Effector memory CD8-positive, alpha-beta T cell (primary cell): Measurements from ENCODE around the gene VWF.
"Not testable (repeated sequence)": the region's sequence is repeated elsewhere in the genome, so short reads cannot be mapped to it uniquely, and the experiment has no call there.

ENCODE experiments used
- ATAC-seq: fragments of 150-1000 bp; cut with Tn5 transposase; replicated peaks from 2 replicates; pipeline ENCODE4 v1.10.0; 2021; ENCODE audit warnings: mild to moderate bottlenecking, moderate library complexity
- DNase-seq, 3 experiments: peaks; one replicate each; pipeline ENCODE4 v3.0.0; 2021
- H3K27ac Mint-ChIP-seq, 2 donors: one replicate each; pipeline ENCODE4 v1.8.0; 2022; ENCODE audit warnings: mild to moderate bottlenecking in 2 of 2, mixed read lengths in 2 of 2, moderate library complexity in 2 of 2
- H3K27me3 Mint-ChIP-seq, 2 donors: one replicate each; pipeline ENCODE4 v1.8.0; 2022; ENCODE audit warnings: mixed read lengths in 2 of 2
- H3K36me3 Mint-ChIP-seq: one replicate; pipeline ENCODE4 v1.8.0; 2022; ENCODE audit warnings: mild to moderate bottlenecking, moderate library complexity, mixed read lengths; ENCODE audit not compliant: insufficient read depth
- H3K4me1 Mint-ChIP-seq, 2 donors: one replicate each; pipeline ENCODE4 v1.8.0; 2022; ENCODE audit warnings: low read depth in 2 of 2, mixed read lengths in 2 of 2
- H3K4me3 Mint-ChIP-seq, 2 donors: one replicate each; pipeline ENCODE4 v1.8.0; 2022; ENCODE audit warnings: mild to moderate bottlenecking in 2 of 2, mixed read lengths in 2 of 2, moderate library complexity in 2 of 2
- H3K9me3 Mint-ChIP-seq, 2 donors: one replicate each; pipeline ENCODE4 v1.8.0; 2022; ENCODE audit warnings: mixed read lengths in 2 of 2

VWF gene

GRCh38 chr12:6033546-6033945 is 90.9 kb downstream of the VWF start:
- H3K4me3 Mint-ChIP-seq: no peak overlapping the region
- H3K9me3 Mint-ChIP-seq: no peaks in the 10 kb centered on the region
- no peak overlapping the region for H3K27ac Mint-ChIP-seq
- ATAC-seq: no peak
- DNase-seq: no peak
- no peaks in the 10 kb centered on the region for H3K4me1 Mint-ChIP-seq
- H3K36me3 Mint-ChIP-seq: no peaks in the 10 kb centered on the region
- peaks cover 18 to 25% of the 10 kb centered on the region in 2 donors for H3K27me3 Mint-ChIP-seq

GRCh38 chr12:6032726-6033125 is 91.7 kb downstream of the VWF start:
- Mint-ChIP-seq H3K9me3 (no peaks in the 10 kb centered on the region), H3K36me3 (no peaks in the 10 kb centered on the region), H3K27me3 (peaks cover 18 to 25% of the 10 kb centered on the region in 2 donors), H3K27ac (no peak overlapping the region), H3K4me1 (no peaks in the 10 kb centered on the region), H3K4me3 (no peak overlapping the region)
- ATAC-seq (no peak), DNase-seq (no peak)

GRCh38 chr12:6031001-6031400 is 93.5 kb downstream of the VWF start:
- DNase-seq (no peak), ATAC-seq (no peak)
- Mint-ChIP-seq H3K36me3 (no peaks in the 10 kb centered on the region), H3K4me1 (no peaks in the 10 kb centered on the region), H3K27ac (no peak overlapping the region), H3K9me3 (peaks cover 0 to 3% of the 10 kb centered on the region in 2 donors), H3K4me3 (no peak overlapping the region), H3K27me3 (peaks cover 28 to 30% of the 10 kb centered on the region in 2 donors)

GRCh38 chr12:6030081-6030480 is 94.4 kb downstream of the VWF start:
- H3K27ac Mint-ChIP-seq: no peak overlapping the region
- DNase-seq (no peak), ATAC-seq (no peak)
- peaks cover 32 to 39% of the 10 kb centered on the region in 2 donors for H3K27me3 Mint-ChIP-seq
- H3K9me3 Mint-ChIP-seq: peaks cover 0 to 3% of the 10 kb centered on the region in 2 donors
- no peak overlapping the region for H3K4me3 Mint-ChIP-seq
- no peaks in the 10 kb centered on the region for H3K4me1 Mint-ChIP-seq
- H3K36me3 Mint-ChIP-seq: no peaks in the 10 kb centered on the region

GRCh38 chr12:6029401-6029800 is 95.1 kb downstream of the VWF start:
- H3K27me3 Mint-ChIP-seq: peaks cover 37 to 46% of the 10 kb centered on the region in 2 donors
- no peak overlapping the region for H3K27ac Mint-ChIP-seq
- ATAC-seq: no peak
- H3K4me3 Mint-ChIP-seq: no peak overlapping the region
- no peak for DNase-seq
- no peaks in the 10 kb centered on the region for H3K36me3 Mint-ChIP-seq
- H3K9me3 Mint-ChIP-seq: peaks cover 0 to 3% of the 10 kb centered on the region in 2 donors
- H3K4me1 Mint-ChIP-seq: no peaks in the 10 kb centered on the region

- peaks cover 0 to 3% of the 10 kb centered on the region in 2 donors for H3K9me3 Mint-ChIP-seq
- H3K4me3 Mint-ChIP-seq: no peak overlapping the region
- no peak for DNase-seq
These were observed 97.5 kb downstream of the VWF start for GRCh38 chr12:6026998-6027397.

GRCh38 chr12:6025703-6026298 is 98.7 kb downstream of the VWF start:
- H3K27me3 Mint-ChIP-seq: peaks cover 44 to 48% of the 10 kb centered on the region in 2 donors
- not testable (repeated sequence) for H3K27ac Mint-ChIP-seq, H3K9me3 Mint-ChIP-seq, DNase-seq, ATAC-seq, H3K36me3 Mint-ChIP-seq, H3K4me1 Mint-ChIP-seq, H3K4me3 Mint-ChIP-seq

More at GRCh38 chr12:6026998-6027397, 97.5 kb downstream of the VWF start:
- Mint-ChIP-seq H3K4me1 (no peaks in the 10 kb centered on the region), H3K36me3 (no peaks in the 10 kb centered on the region), H3K27me3 (peaks cover 43 to 45% of the 10 kb centered on the region in 2 donors), H3K27ac (no peak overlapping the region)
- no peak for ATAC-seq

- H3K9me3 Mint-ChIP-seq, H3K27ac Mint-ChIP-seq, DNase-seq, H3K4me3 Mint-ChIP-seq, ATAC-seq, H3K4me1 Mint-ChIP-seq, H3K36me3 Mint-ChIP-seq: not testable (repeated sequence)
- H3K27me3 Mint-ChIP-seq: peaks cover 47 to 56% of the 10 kb centered on the region in 2 donors
These were observed 100.4 kb downstream of the VWF start for GRCh38 chr12:6024066-6024465.

- no peak for ATAC-seq
- Mint-ChIP-seq H3K4me3 (no peak overlapping the region), H3K36me3 (no peaks in the 10 kb centered on the region), H3K27me3 (peaks cover 35 to 51% of the 10 kb centered on the region in 2 donors), H3K4me1 (no peaks in the 10 kb centered on the region), H3K27ac (no peak overlapping the region), H3K9me3 (no peaks in the 10 kb centered on the region)
- no peak for DNase-seq
These were observed 103.5 kb downstream of the VWF start for GRCh38 chr12:6020930-6021329.

GRCh38 chr12:6020511-6020910 is 104.0 kb downstream of the VWF start:
- not testable (repeated sequence) for ATAC-seq, H3K36me3 Mint-ChIP-seq, DNase-seq, H3K4me1 Mint-ChIP-seq, H3K9me3 Mint-ChIP-seq, H3K27ac Mint-ChIP-seq, H3K4me3 Mint-ChIP-seq
- peaks cover 32 to 46% of the 10 kb centered on the region in 2 donors for H3K27me3 Mint-ChIP-seq

- H3K27me3 Mint-ChIP-seq: peaks cover 27 to 35% of the 10 kb centered on the region in 2 donors
- not testable (repeated sequence) for ATAC-seq, H3K27ac Mint-ChIP-seq, H3K4me1 Mint-ChIP-seq, H3K9me3 Mint-ChIP-seq, DNase-seq, H3K36me3 Mint-ChIP-seq, H3K4me3 Mint-ChIP-seq
These were observed 105.2 kb downstream of the VWF start for GRCh38 chr12:6019256-6019655.

GRCh38 chr12:6018265-6018664 is 106.2 kb downstream of the VWF start:
- Mint-ChIP-seq H3K27me3 (peaks cover 31 to 43% of the 10 kb centered on the region in 2 donors), H3K4me1 (no peaks in the 10 kb centered on the region), H3K36me3 (no peaks in the 10 kb centered on the region), H3K9me3 (no peaks in the 10 kb centered on the region), H3K4me3 (no peak overlapping the region), H3K27ac (no peak overlapping the region)
- DNase-seq: no peak
- no peak for ATAC-seq

GRCh38 chr12:6016756-6017155 is 107.7 kb downstream of the VWF start:
- no peaks in the 10 kb centered on the region for H3K36me3 Mint-ChIP-seq
- no peak for ATAC-seq
- H3K27me3 Mint-ChIP-seq: peaks cover 29 to 41% of the 10 kb centered on the region in 2 donors
- H3K9me3 Mint-ChIP-seq: no peaks in the 10 kb centered on the region
- DNase-seq: no peak
- no peak overlapping the region for H3K4me3 Mint-ChIP-seq
- H3K4me1 Mint-ChIP-seq: no peaks in the 10 kb centered on the region
- no peak overlapping the region for H3K27ac Mint-ChIP-seq

- not testable (repeated sequence) for DNase-seq, H3K4me3 Mint-ChIP-seq, H3K27ac Mint-ChIP-seq, H3K36me3 Mint-ChIP-seq, H3K4me1 Mint-ChIP-seq, ATAC-seq, H3K9me3 Mint-ChIP-seq
- H3K27me3 Mint-ChIP-seq: peaks cover 22 to 34% of the 10 kb centered on the region in 2 donors
These were observed 108.5 kb downstream of the VWF start for GRCh38 chr12:6016004-6016403.
